ENCODE results near the gene CSNK1G2.

The CSNK1G2 gene

GRCh38 chr19:2016041-2016807 is 75.3 kb downstream of the CSNK1G2 start:
- no peak for TF ChIP-seq CTCF (IDR thresholded peaks at IDR 0.05; ENCODE audit: low read depth, low read length)
- peak; percentile 88 for DNase-seq (ENCODE audit: extremely low read depth, low read depth)

- TF ChIP-seq CTCF (IDR thresholded peaks at IDR 0.05; ENCODE audit: low read depth, low read length), result no peak
- DNase-seq (ENCODE audit: extremely low read depth, low read depth), result no peak
Measured at GRCh38 chr19:2018752-2019151, 77.8 kb downstream of the CSNK1G2 start.

- no peak for TF ChIP-seq CTCF (IDR thresholded peaks at IDR 0.05; ENCODE audit: low read depth, low read length)
- DNase-seq (ENCODE audit: extremely low read depth, low read depth), result no peak
Measured at GRCh38 chr19:2021453-2022140, 80.6 kb downstream of the CSNK1G2 start.

- no peak for DNase-seq (ENCODE audit: extremely low read depth, low read depth)
- no peak for TF ChIP-seq CTCF (IDR thresholded peaks at IDR 0.05; ENCODE audit: low read depth, low read length)
Measured at GRCh38 chr19:2022289-2022688, 81.3 kb downstream of the CSNK1G2 start.

GRCh38 chr19:2026770-2027169 is 85.8 kb downstream of the CSNK1G2 start:
- no peak for DNase-seq (ENCODE audit: extremely low read depth, low read depth)
- no peak for TF ChIP-seq CTCF (IDR thresholded peaks at IDR 0.05; ENCODE audit: low read depth, low read length)

GRCh38 chr19:2027361-2027760 is 86.4 kb downstream of the CSNK1G2 start:
- peak; percentile 76 for DNase-seq (ENCODE audit: extremely low read depth, low read depth)
- no peak; the same call in 1 of the 2 replicates for TF ChIP-seq CTCF (IDR thresholded peaks at IDR 0.05; ENCODE audit: low read depth, low read length)

Measured in AG09319 (cell line).